ENCODE measurements around the gene TMEM232.

The TMEM232 gene

DNA sequence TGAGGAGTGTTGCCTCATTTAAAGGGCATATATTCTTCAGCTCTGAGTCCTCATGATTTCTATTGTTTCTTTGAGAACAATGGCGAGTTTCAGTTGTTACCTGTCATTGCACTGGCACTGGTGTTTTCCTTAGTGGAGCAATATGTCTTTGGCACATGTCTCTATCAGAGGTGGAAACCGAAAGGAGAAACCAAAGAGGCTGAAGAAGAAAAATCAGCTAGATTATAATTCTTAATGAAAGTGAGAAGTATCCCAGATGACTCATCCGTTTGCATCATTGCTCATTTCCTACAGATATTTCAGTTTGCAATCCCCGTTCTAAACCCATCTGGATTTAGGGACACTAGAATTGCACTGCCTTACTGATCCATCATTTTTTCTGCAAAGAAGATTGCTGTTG lies 324.6 kb downstream of the TMEM232 start:
- TF ChIP-seq ZFX (IDR thresholded peaks at IDR 0.05): no peak
- TF ChIP-seq, protein P1, sequence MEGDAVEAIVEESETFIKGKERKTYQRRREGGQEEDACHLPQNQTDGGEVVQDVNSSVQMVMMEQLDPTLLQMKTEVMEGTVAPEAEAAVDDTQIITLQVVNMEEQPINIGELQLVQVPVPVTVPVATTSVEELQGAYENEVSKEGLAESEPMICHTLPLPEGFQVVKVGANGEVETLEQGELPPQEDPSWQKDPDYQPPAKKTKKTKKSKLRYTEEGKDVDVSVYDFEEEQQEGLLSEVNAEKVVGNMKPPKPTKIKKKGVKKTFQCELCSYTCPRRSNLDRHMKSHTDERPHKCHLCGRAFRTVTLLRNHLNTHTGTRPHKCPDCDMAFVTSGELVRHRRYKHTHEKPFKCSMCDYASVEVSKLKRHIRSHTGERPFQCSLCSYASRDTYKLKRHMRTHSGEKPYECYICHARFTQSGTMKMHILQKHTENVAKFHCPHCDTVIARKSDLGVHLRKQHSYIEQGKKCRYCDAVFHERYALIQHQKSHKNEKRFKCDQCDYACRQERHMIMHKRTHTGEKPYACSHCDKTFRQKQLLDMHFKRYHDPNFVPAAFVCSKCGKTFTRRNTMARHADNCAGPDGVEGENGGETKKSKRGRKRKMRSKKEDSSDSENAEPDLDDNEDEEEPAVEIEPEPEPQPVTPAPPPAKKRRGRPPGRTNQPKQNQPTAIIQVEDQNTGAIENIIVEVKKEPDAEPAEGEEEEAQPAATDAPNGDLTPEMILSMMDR (conservative IDR thresholded peaks at IDR 0.05): no peak
- H3K27ac ChIP-seq: no peak overlapping the region

DNA sequence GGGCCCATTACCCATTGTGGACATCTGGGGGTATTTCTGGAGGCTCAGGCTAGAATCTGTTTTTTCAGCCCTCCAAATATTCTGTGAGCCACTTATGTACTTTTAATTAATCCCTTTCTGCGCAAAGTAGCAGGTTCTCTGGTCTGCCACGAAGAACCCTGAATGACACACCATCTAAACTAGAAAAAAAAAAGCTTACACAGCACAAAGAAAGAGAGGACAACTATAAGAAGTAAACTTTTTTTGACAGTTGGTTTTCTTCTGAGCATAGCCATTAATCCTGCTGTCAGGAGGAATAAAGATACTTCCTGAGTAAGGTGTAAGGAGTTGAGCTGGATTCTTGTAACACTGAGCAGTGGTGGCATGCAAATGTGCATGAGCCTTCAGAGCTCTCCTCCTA lies 327.5 kb downstream of the TMEM232 start:
- no peak overlapping the region for H3K27ac ChIP-seq
- no peak for TF ChIP-seq ZFX (IDR thresholded peaks at IDR 0.05)
- TF ChIP-seq, protein P1 (conservative IDR thresholded peaks at IDR 0.05): no peak

DNA sequence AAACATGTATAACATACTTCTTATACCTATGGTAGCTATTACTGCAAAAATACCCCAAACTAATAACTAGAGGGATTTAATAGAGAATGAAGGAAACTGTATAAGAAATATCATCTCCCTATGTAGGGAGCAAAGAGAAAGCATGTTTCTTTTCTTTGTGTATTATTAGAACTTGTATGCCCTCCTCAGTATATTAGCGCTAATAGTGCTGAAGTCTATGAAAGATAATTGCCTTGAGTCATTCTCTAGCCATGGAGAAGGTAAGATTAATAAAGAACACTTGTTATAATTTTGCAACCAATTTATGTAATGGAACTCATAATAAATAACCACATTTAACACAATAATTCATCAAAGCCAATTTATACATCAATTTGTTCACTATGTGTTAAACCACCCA lies 329.2 kb downstream of the TMEM232 start:
- H3K27ac ChIP-seq: no peak overlapping the region
- TF ChIP-seq, protein P1 (conservative IDR thresholded peaks at IDR 0.05): no peak
- TF ChIP-seq ZFX (IDR thresholded peaks at IDR 0.05): no peak

DNA sequence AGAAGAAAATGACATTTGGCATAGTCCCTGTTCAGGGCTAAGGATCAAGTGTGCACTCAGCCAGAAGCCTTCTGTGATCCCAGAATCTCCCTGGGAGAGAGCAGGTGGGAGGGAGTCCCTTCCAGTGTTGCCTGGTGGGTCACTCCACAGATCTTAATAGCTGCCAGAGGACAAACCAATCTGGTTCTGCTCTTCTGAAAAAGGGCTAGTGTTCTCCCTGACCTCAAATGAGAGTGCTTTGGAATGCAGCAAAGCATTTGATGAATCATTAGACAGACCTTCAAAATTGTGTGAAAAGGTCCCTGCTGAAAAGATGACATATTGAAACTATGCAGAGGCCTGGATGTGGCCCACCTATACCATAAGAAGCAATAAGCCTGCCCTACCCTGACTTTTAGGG lies 339.7 kb downstream of the TMEM232 start:
- no peak overlapping the region for H3K27ac ChIP-seq
- TF ChIP-seq ZFX (IDR thresholded peaks at IDR 0.05): no peak
- TF ChIP-seq, protein P1 (conservative IDR thresholded peaks at IDR 0.05): no peak

DNA sequence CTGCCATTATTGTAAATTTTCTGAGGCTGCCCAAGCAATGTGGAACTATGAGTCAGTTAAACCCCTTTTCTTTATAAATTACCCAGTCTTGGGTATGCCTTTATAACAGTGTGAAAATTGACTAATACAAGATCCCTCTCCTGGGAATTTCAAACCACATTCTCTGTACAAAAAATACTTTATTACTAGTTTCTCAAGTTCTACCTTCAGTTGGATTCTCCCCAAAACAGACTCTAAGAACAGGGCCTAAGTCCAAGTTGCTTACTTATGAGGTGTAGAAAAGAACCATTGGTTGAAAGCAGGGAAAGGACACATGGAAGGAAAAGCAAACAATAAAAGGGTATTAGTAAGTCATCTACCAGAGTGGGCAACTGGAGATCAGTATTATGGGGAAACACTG lies 343.2 kb downstream of the TMEM232 start:
- H3K27ac ChIP-seq: no peak overlapping the region
- no peak for TF ChIP-seq ZFX (IDR thresholded peaks at IDR 0.05)
- TF ChIP-seq, protein P1 (conservative IDR thresholded peaks at IDR 0.05): no peak

DNA sequence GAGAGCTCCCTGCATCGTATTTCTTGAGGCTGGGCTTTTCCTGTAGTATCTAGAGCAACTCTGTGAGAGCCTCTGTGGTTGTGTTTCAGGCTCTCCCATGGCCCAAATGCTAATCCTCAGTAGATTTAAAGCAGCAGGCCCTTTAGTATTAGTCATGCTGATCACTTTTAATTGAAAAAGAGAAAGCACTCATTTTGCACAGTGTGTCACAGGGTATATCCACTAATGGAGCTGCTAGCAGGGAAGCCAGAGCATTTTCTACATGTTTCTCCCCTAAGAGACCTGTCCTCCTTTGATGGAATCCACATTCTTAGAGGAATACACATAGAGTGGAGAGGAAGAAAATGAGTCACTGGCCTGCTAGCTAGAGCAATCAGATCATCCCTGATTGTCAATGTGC lies 348.5 kb downstream of the TMEM232 start:
- H3K27ac ChIP-seq: no peak overlapping the region
- TF ChIP-seq, protein P1 (conservative IDR thresholded peaks at IDR 0.05): no peak
- no peak for TF ChIP-seq ZFX (IDR thresholded peaks at IDR 0.05)

DNA sequence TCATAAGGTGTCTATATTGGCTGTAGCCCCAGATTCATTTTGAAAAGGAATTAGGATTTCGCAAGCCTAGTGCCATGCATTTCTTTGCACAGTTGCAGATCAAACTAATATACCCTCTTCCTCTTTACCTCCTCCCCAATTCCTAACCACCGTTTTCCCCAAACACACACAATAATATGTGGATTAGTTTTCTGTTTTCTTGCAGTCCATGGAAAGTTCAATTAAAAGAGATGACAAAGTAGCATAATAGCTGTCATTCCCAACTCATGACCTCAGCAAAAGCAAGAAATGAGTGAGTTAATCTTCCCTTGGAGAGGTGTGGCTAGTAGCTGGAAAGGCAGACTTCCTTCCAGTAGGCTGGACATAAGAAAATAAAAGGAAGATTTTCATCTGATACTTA lies 349.1 kb downstream of the TMEM232 start:
- no peak overlapping the region for H3K27ac ChIP-seq

More for the DNA sequence above, 349.1 kb downstream of the TMEM232 start:
- TF ChIP-seq, protein P1 (conservative IDR thresholded peaks at IDR 0.05): no peak
- TF ChIP-seq ZFX (IDR thresholded peaks at IDR 0.05): no peak
